Uterus (tissue), 2 donors: ENCODE results near the gene AVL9.

Source experiments
- CTCF ChIP-seq, 4 experiments: fragments of 200-600 bp in 2 of 4; fragments of 450-650 bp in 2 of 4; sonication (generic) in 2 of 4; IDR thresholded peaks; one replicate each; pipeline ENCODE4 v1.5.1; 2016 to 2019; ENCODE audit warnings: antibody characterized with exemption in 4 of 4, mild to moderate bottlenecking in 2 of 4, moderate library complexity in 1 of 4
- POLR2A ChIP-seq, 2 donors: fragments of 450-650 bp; IDR thresholded peaks; one replicate each; pipeline ENCODE4 v1.6.1; 2016; ENCODE audit warnings: antibody characterized with exemption in 2 of 2, mild to moderate bottlenecking in 1 of 2, moderate library complexity in 1 of 2

- TF ChIP-seq CTCF (IDR thresholded peaks at IDR 0.05) (no peak), POLR2A (IDR thresholded peaks at IDR 0.05) (no peak)
These were observed 17.9 kb downstream of the AVL9 start for GRCh38 chr7:32513210-32513609.
